OCI-LY3 (cell line): ENCODE results near the gene TMEM185B.

Experiments
- H2AFZ ChIP-seq: fragments of 200-600, 300-600 bp; shearing (Covaris generic); 2 replicates; pipeline ENCODE4 v1.6.0; 2014; ENCODE audit warnings: antibody characterized with exemption, low read depth, low read length
- H3K27ac ChIP-seq: fragments of 200-600, 300-600 bp; sonication (generic); 2 replicates; pipeline ENCODE4 v1.5.1; 2014; ENCODE audit warnings: mild to moderate bottlenecking, low read length, moderate library complexity, mixed read lengths
- H3K27me3 ChIP-seq: fragments of 200-600, 300-600 bp; sonication (generic); 2 replicates; pipeline ENCODE4 v1.6.1; 2014; ENCODE audit warnings: low read depth, low read length, mixed read lengths
- H3K36me3 ChIP-seq: fragments of 200-600, 300-600 bp; sonication (generic); replicated peaks from 2 replicates; pipeline ENCODE3; 2014; ENCODE audit warnings: low read depth, low read length, mixed read lengths
- H3K4me1 ChIP-seq: fragments of 300-600, 200-600 bp; sonication (generic); 2 replicates; pipeline ENCODE4 v1.6.1; 2014; ENCODE audit warnings: low read length, mixed read lengths
- H3K4me2 ChIP-seq: fragments of 200-600, 300-600 bp; sonication (generic); 2 replicates; pipeline ENCODE4 v1.6.1; 2014; ENCODE audit warnings: low read length, mixed read lengths
- H3K4me3 ChIP-seq: fragments of 300-600, 200-600 bp; sonication (generic); 2 replicates; pipeline ENCODE4 v1.5.1; 2014; ENCODE audit warnings: antibody characterized with exemption, mild to moderate bottlenecking, low read length, moderate library complexity
- H3K79me2 ChIP-seq: fragments of 300-600, 200-600 bp; shearing (Covaris generic); 2 replicates; pipeline ENCODE4 v1.6.1; 2014; ENCODE audit warnings: mild to moderate bottlenecking, low read length, mixed read lengths
- H3K9ac ChIP-seq: fragments of 300-600, 200-600 bp; shearing (Covaris generic); 2 replicates; pipeline ENCODE4 v1.6.0; 2014; ENCODE audit warnings: mild to moderate bottlenecking, low read length, moderate library complexity
- H3K9me3 ChIP-seq: fragments of 200-600, 300-600 bp; shearing (Covaris generic); 2 replicates; pipeline ENCODE4 v1.6.1; 2014; ENCODE audit warnings: low read length, mixed read lengths; ENCODE audit not compliant: insufficient read depth
- H4K20me1 ChIP-seq: fragments of 200-600, 300-600 bp; sonication (generic); 2 replicates; pipeline ENCODE4 v1.6.1; 2016; ENCODE audit warnings: low read length, mixed read lengths; ENCODE audit not compliant: insufficient read depth
- EZH2phosphoT487 ChIP-seq: fragments of 200-600 bp; shearing (Covaris generic); IDR thresholded peaks from 2 replicates; pipeline ENCODE4 v1.6.1; 2018; ENCODE audit warnings: antibody characterized with exemption, mixed run types, low read depth
- TF ChIP-seq, protein P1 (sequence below): fragments of 200-600, 300-600 bp; sonication (generic); IDR thresholded peaks from 2 replicates; pipeline ENCODE4 v1.5.1; 2014; ENCODE audit warnings: antibody characterized with exemption, low read length, low read depth

The TMEM185B gene

DNA sequence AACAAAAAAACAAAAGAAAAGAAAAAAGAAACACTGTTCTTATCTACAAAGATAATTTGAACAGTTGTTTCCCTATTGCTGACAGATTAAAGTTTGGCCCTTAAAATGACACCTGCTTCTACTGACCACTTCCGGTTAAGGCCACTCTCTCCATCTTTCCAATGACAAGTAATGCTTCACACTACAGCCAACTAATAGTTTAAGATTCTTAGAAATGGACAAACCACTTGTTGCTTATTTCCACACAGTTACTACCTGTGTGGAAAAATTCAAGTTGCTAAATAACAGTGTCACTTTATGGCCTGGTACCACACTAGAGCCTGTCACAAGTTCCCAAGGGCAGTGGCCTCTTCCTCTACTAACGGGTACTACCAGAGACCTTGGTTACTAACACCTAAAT, 2.4 kb downstream of the TMEM185B start:
- Histone ChIP-seq H3K27ac (no peak overlapping the region), H3K36me3 (peaks cover 7% of the 10 kb centered on the region), H3K79me2 (peaks cover 17% of the 10 kb centered on the region), H3K4me2 (no peak overlapping the region), H4K20me1 (no peaks in the 10 kb centered on the region), H2AFZ (no peak overlapping the region), H3K4me1 (peaks cover 8% of the 10 kb centered on the region), H3K9ac (no peak overlapping the region), H3K9me3 (no peaks in the 10 kb centered on the region), H3K4me3 (no peak overlapping the region), H3K27me3 (no peaks in the 10 kb centered on the region)
- TF ChIP-seq, protein P1, sequence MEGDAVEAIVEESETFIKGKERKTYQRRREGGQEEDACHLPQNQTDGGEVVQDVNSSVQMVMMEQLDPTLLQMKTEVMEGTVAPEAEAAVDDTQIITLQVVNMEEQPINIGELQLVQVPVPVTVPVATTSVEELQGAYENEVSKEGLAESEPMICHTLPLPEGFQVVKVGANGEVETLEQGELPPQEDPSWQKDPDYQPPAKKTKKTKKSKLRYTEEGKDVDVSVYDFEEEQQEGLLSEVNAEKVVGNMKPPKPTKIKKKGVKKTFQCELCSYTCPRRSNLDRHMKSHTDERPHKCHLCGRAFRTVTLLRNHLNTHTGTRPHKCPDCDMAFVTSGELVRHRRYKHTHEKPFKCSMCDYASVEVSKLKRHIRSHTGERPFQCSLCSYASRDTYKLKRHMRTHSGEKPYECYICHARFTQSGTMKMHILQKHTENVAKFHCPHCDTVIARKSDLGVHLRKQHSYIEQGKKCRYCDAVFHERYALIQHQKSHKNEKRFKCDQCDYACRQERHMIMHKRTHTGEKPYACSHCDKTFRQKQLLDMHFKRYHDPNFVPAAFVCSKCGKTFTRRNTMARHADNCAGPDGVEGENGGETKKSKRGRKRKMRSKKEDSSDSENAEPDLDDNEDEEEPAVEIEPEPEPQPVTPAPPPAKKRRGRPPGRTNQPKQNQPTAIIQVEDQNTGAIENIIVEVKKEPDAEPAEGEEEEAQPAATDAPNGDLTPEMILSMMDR, result no peak
- no peak for TF ChIP-seq EZH2phosphoT487

DNA sequence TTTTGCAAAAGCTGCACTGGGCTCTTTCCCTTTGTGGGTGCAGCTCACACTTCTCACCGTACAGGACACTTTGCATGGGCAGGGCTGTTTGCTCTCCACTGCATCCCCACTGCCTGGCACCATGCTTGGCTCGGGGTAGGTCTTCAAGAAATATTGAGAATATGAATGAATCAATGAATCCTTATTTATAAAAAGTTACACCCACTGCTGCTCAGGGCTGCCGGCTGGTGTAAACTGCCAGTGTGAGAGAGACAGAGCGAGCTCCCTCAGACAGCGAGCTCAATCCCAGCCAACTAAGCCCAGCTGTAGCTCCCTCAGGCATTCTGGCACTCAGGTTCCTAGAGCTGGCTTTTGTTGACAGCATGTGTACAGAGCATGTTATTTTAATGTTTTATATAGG, 3.4 kb downstream of the TMEM185B start:
- H2AFZ ChIP-seq, result no peak overlapping the region
- peaks cover 8% of the 10 kb centered on the region for H3K4me1 ChIP-seq
- no peaks in the 10 kb centered on the region for H3K27me3 ChIP-seq
- no peak overlapping the region for H3K4me2 ChIP-seq
- H3K9me3 ChIP-seq, result no peaks in the 10 kb centered on the region
- no peak overlapping the region for H3K27ac ChIP-seq
- H3K79me2 ChIP-seq, result peaks cover 17% of the 10 kb centered on the region
- H3K36me3 ChIP-seq, result peaks cover 7% of the 10 kb centered on the region
- H3K9ac ChIP-seq, result no peak overlapping the region
- TF ChIP-seq, protein P1, result no peak
- no peak for TF ChIP-seq EZH2phosphoT487
- no peaks in the 10 kb centered on the region for H4K20me1 ChIP-seq
- no peak overlapping the region for H3K4me3 ChIP-seq

DNA sequence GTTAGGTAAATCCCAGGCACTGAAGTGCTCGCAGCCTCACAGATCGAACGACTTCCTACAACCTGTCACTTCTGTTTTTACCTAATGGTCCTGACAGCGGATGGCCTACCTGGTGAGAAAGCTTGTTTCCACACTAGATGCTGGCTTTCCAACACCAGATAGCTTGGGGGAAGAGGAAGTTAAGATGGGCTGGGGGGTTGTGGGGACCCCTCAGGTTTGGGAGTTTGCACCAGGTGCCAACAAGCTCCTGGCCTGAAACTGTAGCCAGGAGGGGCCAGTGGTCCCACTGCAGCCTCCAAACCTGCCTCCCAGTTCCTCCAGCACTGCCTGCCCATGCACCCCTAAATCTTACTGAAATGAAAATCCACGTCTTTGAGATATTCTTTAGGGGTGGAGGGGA, 3.9 kb downstream of the TMEM185B start:
- Histone ChIP-seq H3K27me3 (no peaks in the 10 kb centered on the region), H4K20me1 (no peaks in the 10 kb centered on the region), H3K79me2 (peaks cover 17% of the 10 kb centered on the region), H3K4me1 (peaks cover 8% of the 10 kb centered on the region), H3K9ac (no peak overlapping the region), H3K27ac (no peak overlapping the region), H3K9me3 (no peaks in the 10 kb centered on the region), H3K4me3 (no peak overlapping the region), H2AFZ (no peak overlapping the region), H3K4me2 (no peak overlapping the region), H3K36me3 (peaks cover 7% of the 10 kb centered on the region)
- TF ChIP-seq EZH2phosphoT487, result no peak
- TF ChIP-seq, protein P1, result no peak

DNA sequence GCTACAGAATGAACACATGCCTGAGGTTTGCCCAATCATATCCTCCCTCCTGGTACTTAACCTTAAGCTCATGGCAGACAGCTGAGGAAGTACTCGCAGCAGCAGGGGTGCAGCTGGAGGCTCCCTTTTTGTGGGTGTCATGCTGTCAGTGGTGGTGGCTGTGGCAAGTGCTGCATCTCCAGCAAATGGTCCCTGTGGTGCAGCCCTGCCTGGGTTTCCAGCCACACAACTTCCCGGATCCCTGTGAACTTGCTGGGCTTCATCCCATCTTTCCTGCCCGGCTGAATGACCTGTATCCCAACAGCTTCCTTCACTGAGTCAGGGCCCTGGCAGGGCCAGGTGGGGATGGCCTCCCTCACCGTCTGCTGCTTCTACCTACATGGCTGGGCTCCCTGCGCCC, 5.0 kb downstream of the TMEM185B start:
- H3K4me1 ChIP-seq, result peaks cover 8% of the 10 kb centered on the region
- H3K27me3 ChIP-seq, result no peaks in the 10 kb centered on the region
- no peaks in the 10 kb centered on the region for H3K9me3 ChIP-seq
- no peak overlapping the region for H3K4me3 ChIP-seq
- no peak for TF ChIP-seq EZH2phosphoT487
- TF ChIP-seq, protein P1, result no peak
- H2AFZ ChIP-seq, result no peak overlapping the region
- peaks cover 17% of the 10 kb centered on the region for H3K79me2 ChIP-seq
- H4K20me1 ChIP-seq, result no peaks in the 10 kb centered on the region
- H3K36me3 ChIP-seq, result peaks cover 7% of the 10 kb centered on the region
- no peak overlapping the region for H3K27ac ChIP-seq
- no peak overlapping the region for H3K9ac ChIP-seq
- no peak overlapping the region for H3K4me2 ChIP-seq
